GM21786 (cell line): Measurements from ENCODE around the gene SNRPA1.
"Not testable (repeated sequence)": the region's sequence is repeated elsewhere in the genome, so short reads cannot be mapped to it uniquely, and the experiment has no call there.

Experiments
- ATAC-seq: cut with Tn5 transposase; IDR thresholded peaks from one replicate; pipeline ENCODE4 v1.9.1; 2021; ENCODE audit not compliant: unreplicated experiment

The SNRPA1 gene

GRCh38 chr15:101296418-101297405 lies 1.7 kb upstream of the SNRPA1 start:
- no peak for ATAC-seq

- no peak for ATAC-seq
Measured at GRCh38 chr15:101295607-101296161, 636 bp upstream of the SNRPA1 start.

GRCh38 chr15:101293122-101293521 lies 1.9 kb downstream of the SNRPA1 start:
- ATAC-seq = no peak

- no peak for ATAC-seq
Measured at GRCh38 chr15:101288905-101289513, 6.0 kb downstream of the SNRPA1 start.

DNA sequence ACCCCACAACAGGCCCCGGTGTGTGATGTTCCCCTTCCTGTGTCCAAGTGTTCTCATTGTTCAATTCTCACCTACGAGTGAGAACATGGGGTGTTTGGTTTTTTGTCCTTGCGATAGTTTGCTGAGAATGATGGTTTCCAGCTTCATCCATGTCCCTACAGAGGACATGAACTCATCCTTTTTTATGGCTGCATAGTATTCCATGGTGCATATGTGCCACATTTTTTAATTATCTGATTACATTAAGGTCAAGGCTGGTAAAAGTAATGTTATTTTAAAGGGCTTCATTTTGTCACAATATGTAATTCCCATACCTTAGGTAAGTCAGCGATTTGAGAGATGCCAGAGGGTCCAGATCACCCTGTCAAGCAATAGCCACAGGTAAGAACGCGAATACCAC lies 7.7 kb downstream of the SNRPA1 start:
- not testable (repeated sequence) for ATAC-seq

DNA sequence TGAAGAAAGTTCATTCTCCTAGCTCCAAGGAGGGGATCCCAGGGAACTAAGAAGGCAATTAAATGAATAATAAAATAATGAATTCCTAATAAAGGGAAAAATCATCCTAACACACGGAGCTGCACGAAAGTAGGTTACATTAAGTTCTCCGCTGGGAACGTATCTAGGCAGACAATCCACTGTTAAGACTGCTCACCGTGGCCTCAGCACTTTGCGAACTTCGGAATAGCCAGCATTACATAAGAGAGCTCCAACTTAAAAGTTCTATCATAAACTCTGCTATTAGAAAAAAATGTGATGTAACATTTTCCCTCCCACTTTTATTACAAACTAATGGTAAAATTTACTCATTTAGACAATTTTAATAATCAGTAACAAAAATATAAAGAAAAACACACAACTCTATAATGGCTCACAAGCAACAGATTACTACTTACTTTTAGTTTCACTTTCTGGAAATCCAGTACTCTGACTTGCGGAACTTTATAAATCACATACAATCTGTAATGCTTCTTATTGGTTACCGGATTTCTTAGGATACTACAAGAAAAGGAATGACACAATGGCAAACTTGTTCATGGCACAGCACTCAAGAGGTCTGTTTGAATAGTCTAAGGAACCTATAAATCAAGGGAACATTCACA lies 8.5 kb downstream of the SNRPA1 start:
- ATAC-seq = no peak

DNA sequence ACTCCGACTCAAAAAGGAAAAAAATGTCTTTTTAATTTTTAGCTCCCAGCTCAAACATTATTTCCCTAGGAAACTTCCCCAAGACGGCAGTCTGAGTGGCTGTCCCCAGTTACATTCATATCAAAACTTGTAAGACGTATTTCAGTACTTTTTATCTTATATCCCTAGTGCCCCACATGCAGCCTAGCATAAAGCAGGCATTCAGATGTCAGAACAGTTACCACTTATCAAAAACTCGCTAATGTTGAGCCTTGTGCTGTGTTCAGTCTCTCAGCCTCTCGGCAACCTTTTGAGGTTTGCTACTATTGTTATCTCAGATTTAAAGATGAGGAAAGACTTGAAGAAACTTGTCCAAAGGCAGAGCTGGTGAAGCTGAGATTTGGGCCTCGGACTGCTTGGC lies 11.1 kb downstream of the SNRPA1 start:
- no peak for ATAC-seq

- ATAC-seq = no peak
Measured at GRCh38 chr15:101280007-101280406, 15.0 kb downstream of the SNRPA1 start.

DNA sequence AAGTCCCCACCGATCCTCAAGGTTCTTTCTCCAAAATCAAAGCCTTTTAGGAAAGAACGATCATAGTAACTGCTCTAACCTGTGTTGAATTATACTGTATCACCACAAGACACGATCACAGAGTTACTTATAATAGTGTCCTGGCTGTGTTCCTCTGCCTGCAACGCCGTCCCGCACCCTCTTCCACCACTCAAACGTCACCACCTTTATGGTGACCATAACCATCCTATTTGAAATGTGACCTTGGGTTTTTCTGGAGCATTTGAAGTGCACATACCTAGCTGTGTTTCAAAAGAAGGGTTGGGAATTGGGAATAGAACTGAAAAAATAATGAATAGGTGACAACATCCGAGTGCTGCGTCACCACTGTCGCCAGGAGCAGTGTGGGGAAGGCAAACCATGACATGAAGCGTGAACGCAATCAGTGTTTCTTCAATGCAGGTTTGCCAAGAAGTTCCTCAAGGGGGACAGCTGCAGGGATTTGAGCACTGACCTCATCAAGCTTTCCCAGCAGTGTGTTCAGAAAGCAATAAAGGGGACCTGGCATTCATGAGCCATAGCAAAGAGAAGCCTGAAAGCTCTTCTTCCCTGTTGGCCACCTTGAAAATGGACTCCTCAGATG lies 17.0 kb downstream of the SNRPA1 start:
- ATAC-seq = no peak

DNA sequence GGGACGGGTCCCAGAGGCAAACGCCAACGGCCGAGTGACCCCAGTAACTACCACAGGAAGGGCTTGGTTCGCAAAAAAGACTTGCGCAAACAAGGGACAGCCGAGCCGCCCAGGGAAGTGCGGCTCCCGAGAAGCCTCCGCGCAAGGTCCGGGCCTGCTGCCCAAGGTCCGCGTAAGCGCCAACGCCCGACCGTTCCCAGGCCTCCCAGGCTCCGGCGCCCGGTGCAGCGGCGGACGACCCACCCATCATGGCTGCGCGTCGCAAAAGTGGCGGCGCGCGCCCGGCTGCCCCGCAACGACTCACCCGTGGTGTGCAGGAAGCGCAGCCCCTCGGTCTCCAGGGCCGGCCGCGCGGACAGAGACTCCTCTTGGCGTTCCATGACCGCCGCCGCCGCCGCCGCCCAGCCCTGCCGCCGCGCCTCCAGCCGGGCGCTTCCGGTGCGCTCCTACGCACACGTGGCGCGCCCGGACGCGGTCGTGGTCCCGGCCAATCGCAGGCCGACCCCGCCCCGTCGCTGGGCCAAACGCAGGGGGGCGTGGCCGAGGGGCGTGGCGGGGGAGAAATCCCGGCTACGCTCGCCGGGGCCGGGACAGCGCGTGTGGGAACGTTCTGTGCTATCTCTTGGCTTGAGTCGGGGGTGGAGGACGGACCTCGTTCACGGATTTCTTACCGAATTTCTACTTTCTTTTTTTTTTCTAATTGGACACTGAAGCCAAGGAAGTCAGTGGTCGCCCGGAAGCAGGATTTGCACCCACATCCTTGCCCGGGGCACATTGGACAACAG lies 17.8 kb downstream of the SNRPA1 start, which contains the start of gene SELENOS:
Gene SELENOS (minus strand): TSS at position 448 of the 785 bp plus-strand sequence. CDS start 68 bp downstream, at position 380.
- peak; percentile 82 for ATAC-seq

- no peak for ATAC-seq
Measured at GRCh38 chr15:101276501-101277037, 18.5 kb downstream of the SNRPA1 start.

DNA sequence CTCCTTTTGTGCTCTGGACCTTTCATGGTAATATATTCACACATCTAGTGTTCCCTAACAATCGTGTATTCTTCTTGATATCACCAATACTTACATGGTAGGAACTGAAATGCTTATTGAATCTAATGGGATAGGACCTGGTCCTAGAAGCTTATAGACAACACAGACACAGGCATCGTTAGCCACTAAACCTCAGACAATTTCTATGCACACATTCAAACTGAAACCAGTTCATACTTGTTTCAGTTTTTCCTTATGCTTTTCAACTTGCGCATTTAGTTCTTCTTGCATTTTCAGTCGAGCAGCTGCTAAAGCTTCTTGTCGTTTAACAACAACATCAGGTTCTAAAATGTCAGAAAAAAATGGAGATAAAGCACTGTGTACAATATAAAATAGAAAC lies 20.0 kb downstream of the SNRPA1 start:
- peak; percentile 43 for ATAC-seq

DNA sequence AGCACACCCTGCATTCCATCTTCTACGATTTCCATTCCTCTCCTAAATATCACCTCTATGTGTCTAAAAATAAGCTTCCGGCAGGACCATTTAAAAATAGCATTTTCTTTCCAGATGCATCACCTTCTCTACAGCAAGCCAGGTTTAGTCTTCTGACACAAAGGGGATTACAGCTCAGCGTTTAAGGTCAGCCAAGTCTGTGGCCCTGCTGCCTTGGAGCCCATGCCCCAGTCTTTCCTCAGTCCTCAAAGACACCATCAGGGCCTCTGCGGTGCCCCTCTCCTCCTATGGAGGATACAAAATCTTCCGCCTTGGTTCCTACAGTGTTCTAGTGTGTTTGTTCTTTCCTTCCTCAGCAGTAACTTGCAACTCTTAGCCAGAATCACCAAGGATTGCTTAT lies 21.5 kb downstream of the SNRPA1 start:
- no peak for ATAC-seq

GRCh38 chr15:101272584-101272983 lies 22.5 kb downstream of the SNRPA1 start:
- ATAC-seq = no peak

DNA sequence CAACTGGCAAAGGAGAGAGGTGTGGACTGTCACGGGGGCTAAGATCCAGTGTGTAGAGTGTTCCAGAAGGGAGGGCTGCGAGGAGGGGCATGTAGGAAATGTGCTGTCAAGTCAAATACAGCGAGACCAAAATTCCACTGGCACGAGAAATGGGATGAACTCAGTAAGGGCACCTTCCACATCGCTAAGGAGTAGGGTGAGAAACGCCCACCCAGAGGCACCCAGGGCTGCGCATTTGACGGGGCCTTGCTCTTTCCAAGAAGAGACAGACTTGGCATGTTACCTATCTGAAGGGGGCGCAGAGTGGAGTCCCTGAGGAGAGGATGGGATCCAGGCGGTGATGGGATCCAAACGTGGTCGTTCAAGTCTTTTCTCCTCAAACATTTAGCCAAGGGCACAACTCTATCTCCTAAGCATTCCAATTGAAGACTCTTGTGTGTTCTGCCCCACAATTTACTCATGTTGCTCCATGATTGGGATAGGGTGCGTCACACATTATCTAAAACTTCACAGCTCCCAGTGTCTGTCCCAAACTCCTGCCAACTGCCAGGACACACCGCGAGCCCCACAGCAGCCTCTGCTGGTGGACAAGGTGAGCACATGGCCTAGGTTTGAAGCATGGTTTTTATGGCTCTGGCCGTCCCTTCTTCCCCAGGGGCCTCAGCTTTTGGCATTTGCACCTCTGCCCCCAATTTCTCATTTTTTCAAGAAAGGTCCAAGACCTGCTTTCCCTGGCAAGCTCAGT lies 25.4 kb downstream of the SNRPA1 start:
- ATAC-seq = no peak

GRCh38 chr15:101267320-101268104 lies 27.5 kb downstream of the SNRPA1 start:
- ATAC-seq = no peak

GRCh38 chr15:101266787-101267186 lies 28.3 kb downstream of the SNRPA1 start:
- no peak for ATAC-seq

- ATAC-seq = no peak
Measured at GRCh38 chr15:101266034-101266433, 29.0 kb downstream of the SNRPA1 start.
